DOHH2 (cell line): Measurements from ENCODE around the gene PLA2G6.

Experiments used
- H3F3A ChIP-seq: fragments of 200-600 bp; sonication (generic), shearing (Covaris generic); 2 replicates; pipeline ENCODE4 v1.6.0; 2016; ENCODE audit warnings: antibody characterized with exemption, mild to moderate bottlenecking; ENCODE audit not compliant: control insufficient read depth, insufficient read depth
- H3K27ac ChIP-seq: fragments of 200-600 bp; sonication (generic); 2 replicates; pipeline ENCODE4 v1.5.1; 2014; ENCODE audit warnings: low read depth, mild to moderate bottlenecking, low read length, moderate library complexity
- H3K27me3 ChIP-seq: fragments of 200-600 bp; sonication (generic); 2 replicates; pipeline ENCODE4 v1.6.1; 2014; ENCODE audit warnings: mild to moderate bottlenecking, low read length, mixed read lengths; ENCODE audit not compliant: control insufficient read depth
- H3K36me3 ChIP-seq: fragments of 200-600 bp; sonication (generic); 2 replicates; pipeline ENCODE4 v1.6.1; 2014; ENCODE audit warnings: mild to moderate bottlenecking, low read length, moderate library complexity, mixed read lengths; ENCODE audit not compliant: control insufficient read depth
- H3K4me1 ChIP-seq: fragments of 200-600 bp; sonication (generic); 2 replicates; pipeline ENCODE4 v1.6.1; 2014; ENCODE audit warnings: mild to moderate bottlenecking, low read length, mixed read lengths; ENCODE audit not compliant: control insufficient read depth
- H3K4me2 ChIP-seq: fragments of 200-600 bp; sonication (generic); 2 replicates; pipeline ENCODE4 v1.6.0; 2014; ENCODE audit warnings: mild to moderate bottlenecking, low read length, moderate library complexity
- H3K4me3 ChIP-seq: fragments of 200-600 bp; sonication (generic); 2 replicates; pipeline ENCODE4 v1.5.1; 2014; ENCODE audit warnings: mild to moderate bottlenecking, low read length, mixed read lengths
- H3K79me2 ChIP-seq: fragments of 200-600 bp; sonication (generic); 2 replicates; pipeline ENCODE4 v1.6.1; 2014; ENCODE audit warnings: mild to moderate bottlenecking, low read length, mixed read lengths; ENCODE audit not compliant: control insufficient read depth
- H3K9me2 ChIP-seq: fragments of 200-600 bp; sonication (generic); replicated peaks from 2 replicates; pipeline ENCODE4 v1.6.1; 2014; ENCODE audit warnings: mild to moderate bottlenecking, low read length, mixed read lengths; ENCODE audit not compliant: control insufficient read depth
- H3K9me3 ChIP-seq: fragments of 200-600 bp; sonication (generic); 2 replicates; pipeline ENCODE4 v1.6.1; 2014; ENCODE audit warnings: antibody characterized with exemption, low read length, mixed read lengths; ENCODE audit not compliant: control insufficient read depth, insufficient read depth
- H4K20me1 ChIP-seq: fragments of 200-600 bp; sonication (generic); 2 replicates; pipeline ENCODE4 v1.6.0; 2014; ENCODE audit warnings: low read depth, mild to moderate bottlenecking, antibody characterized with exemption, low read length, moderate library complexity; ENCODE audit not compliant: control insufficient read depth, insufficient read depth
- CTCF ChIP-seq: fragments of 200-600 bp; sonication (generic); IDR thresholded peaks from one replicate; pipeline ENCODE4 v1.5.1; 2014; ENCODE audit warnings: antibody characterized with exemption, mild to moderate bottlenecking, low read depth, low read length; ENCODE audit not compliant: poor library complexity, severe bottlenecking
- EZH2phosphoT487 ChIP-seq: fragments of 200-600 bp; sonication (generic); IDR thresholded peaks from 2 replicates; pipeline ENCODE4 v1.6.1; 2017; ENCODE audit warnings: borderline replicate concordance, mild to moderate bottlenecking, antibody characterized with exemption, low read length, moderate library complexity, mixed read lengths

PLA2G6 gene

GRCh38 chr22:38109371-38110001 lies 72.1 kb downstream of the PLA2G6 start:
- TF ChIP-seq EZH2phosphoT487 (no peak), CTCF (no peak)
- Histone ChIP-seq H4K20me1 (no peaks in the 10 kb centered on the region), H3K27me3 (no peaks in the 10 kb centered on the region), H3K79me2 (no peaks in the 10 kb centered on the region), H3K27ac (no peak overlapping the region), H3K4me2 (no peak overlapping the region), H3K4me1 (no peaks in the 10 kb centered on the region), H3K9me3 (no peaks in the 10 kb centered on the region), H3K9me2 (no peaks in the 10 kb centered on the region), H3K36me3 (no peaks in the 10 kb centered on the region), H3F3A (no peaks in the 10 kb centered on the region), H3K4me3 (no peak overlapping the region)

- Histone ChIP-seq H3F3A (no peaks in the 10 kb centered on the region), H3K27ac (no peak overlapping the region), H4K20me1 (no peaks in the 10 kb centered on the region), H3K9me2 (no peaks in the 10 kb centered on the region), H3K4me2 (no peak overlapping the region), H3K27me3 (no peaks in the 10 kb centered on the region), H3K36me3 (no peaks in the 10 kb centered on the region), H3K4me1 (no peaks in the 10 kb centered on the region), H3K4me3 (no peak overlapping the region), H3K9me3 (no peaks in the 10 kb centered on the region), H3K79me2 (no peaks in the 10 kb centered on the region)
- TF ChIP-seq CTCF (no peak), EZH2phosphoT487 (no peak)
Measured at GRCh38 chr22:38108561-38109319, 72.9 kb downstream of the PLA2G6 start.

- Histone ChIP-seq H3K27ac (no peak overlapping the region), H3K4me3 (no peak overlapping the region), H3K36me3 (no peaks in the 10 kb centered on the region), H3K9me2 (no peaks in the 10 kb centered on the region), H3K79me2 (no peaks in the 10 kb centered on the region), H3F3A (no peaks in the 10 kb centered on the region), H3K4me1 (no peaks in the 10 kb centered on the region), H4K20me1 (no peaks in the 10 kb centered on the region), H3K27me3 (no peaks in the 10 kb centered on the region), H3K9me3 (no peaks in the 10 kb centered on the region), H3K4me2 (no peak overlapping the region)
- TF ChIP-seq EZH2phosphoT487 (no peak), CTCF (no peak)
Measured at GRCh38 chr22:38107692-38108515, 73.7 kb downstream of the PLA2G6 start.
